ENCODE data around the gene CLOCK. TPM values are rescaled to one million over a fixed set of nuclear protein-coding genes. Genes with fewer than 3 reads are reported as not detected.
A peak's percentile ranks its signal among the peaks of the same experiment; 100 is the strongest.

CLOCK gene
- total RNA-seq, 1 donor from 2014 or later, result 34.4 TPM

GRCh38 chr4:55545151-55545550, 1.6 kb downstream of the CLOCK start:
- Histone ChIP-seq H3K4me3 (peak overlapping the region; percentile 82 to 93), H3K9me3 (no peaks in the 10 kb centered on the region), H3K36me3 (no peaks in the 10 kb centered on the region), H3K27ac (peak overlapping the region; percentile 99), H3K4me1 (peaks cover 22% of the 10 kb centered on the region), H3K27me3 (no peaks in the 10 kb centered on the region)
- intact Hi-C loops (cut with DNase I), result no loop called here
- TF ChIP-seq, protein P1, sequence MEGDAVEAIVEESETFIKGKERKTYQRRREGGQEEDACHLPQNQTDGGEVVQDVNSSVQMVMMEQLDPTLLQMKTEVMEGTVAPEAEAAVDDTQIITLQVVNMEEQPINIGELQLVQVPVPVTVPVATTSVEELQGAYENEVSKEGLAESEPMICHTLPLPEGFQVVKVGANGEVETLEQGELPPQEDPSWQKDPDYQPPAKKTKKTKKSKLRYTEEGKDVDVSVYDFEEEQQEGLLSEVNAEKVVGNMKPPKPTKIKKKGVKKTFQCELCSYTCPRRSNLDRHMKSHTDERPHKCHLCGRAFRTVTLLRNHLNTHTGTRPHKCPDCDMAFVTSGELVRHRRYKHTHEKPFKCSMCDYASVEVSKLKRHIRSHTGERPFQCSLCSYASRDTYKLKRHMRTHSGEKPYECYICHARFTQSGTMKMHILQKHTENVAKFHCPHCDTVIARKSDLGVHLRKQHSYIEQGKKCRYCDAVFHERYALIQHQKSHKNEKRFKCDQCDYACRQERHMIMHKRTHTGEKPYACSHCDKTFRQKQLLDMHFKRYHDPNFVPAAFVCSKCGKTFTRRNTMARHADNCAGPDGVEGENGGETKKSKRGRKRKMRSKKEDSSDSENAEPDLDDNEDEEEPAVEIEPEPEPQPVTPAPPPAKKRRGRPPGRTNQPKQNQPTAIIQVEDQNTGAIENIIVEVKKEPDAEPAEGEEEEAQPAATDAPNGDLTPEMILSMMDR (IDR thresholded peaks at IDR 0.05), result no peak
- TF ChIP-seq POLR2AphosphoS5 (IDR thresholded peaks at IDR 0.05; ENCODE audit: insufficient read depth in 1 of 2, low read depth in 1 of 2) (no peak), POLR2A (IDR thresholded peaks at IDR 0.05) (no peak)
- no peak for DNase-seq (ENCODE audit: extremely low spot score in 2 of 2)

- TF ChIP-seq POLR2AphosphoS5 (IDR thresholded peaks at IDR 0.05; ENCODE audit: insufficient read depth in 1 of 2, low read depth in 1 of 2) (no peak), POLR2A (IDR thresholded peaks at IDR 0.05) (no peak)
- TF ChIP-seq, protein P1 (IDR thresholded peaks at IDR 0.05), result no peak
Observed at GRCh38 chr4:55543858-55544257, 2.9 kb downstream of the CLOCK start.

GRCh38 chr4:55540271-55540670, 6.4 kb downstream of the CLOCK start:
- no peak for TF ChIP-seq POLR2A (IDR thresholded peaks at IDR 0.05)
- TF ChIP-seq POLR2AphosphoS5 (IDR thresholded peaks at IDR 0.05; ENCODE audit: insufficient read depth in 1 of 2, low read depth in 1 of 2), result no peak
- TF ChIP-seq, protein P1 (IDR thresholded peaks at IDR 0.05), result no peak
- no peak overlapping the region for H3K4me3 ChIP-seq
- intact Hi-C loops (cut with DNase I), result no loop called here
- H3K36me3 ChIP-seq, result no peaks in the 10 kb centered on the region
- no peaks in the 10 kb centered on the region for H3K9me3 ChIP-seq
- DNase-seq (ENCODE audit: extremely low spot score in 2 of 2), result no peak
- no peaks in the 10 kb centered on the region for H3K27me3 ChIP-seq
- H3K27ac ChIP-seq, result no peak overlapping the region
- H3K4me1 ChIP-seq, result peaks cover 14% of the 10 kb centered on the region

More at GRCh38 chr4:55543858-55544257, 2.9 kb downstream of the CLOCK start:
- H3K27me3 ChIP-seq, result no peaks in the 10 kb centered on the region
- H3K27ac ChIP-seq, result no peak overlapping the region
- no peak overlapping the region for H3K4me3 ChIP-seq
- peaks cover 22% of the 10 kb centered on the region for H3K4me1 ChIP-seq
- H3K9me3 ChIP-seq, result no peaks in the 10 kb centered on the region
- no peak for DNase-seq (ENCODE audit: extremely low spot score in 2 of 2)
- intact Hi-C loops (cut with DNase I), result no loop called here
- H3K36me3 ChIP-seq, result no peaks in the 10 kb centered on the region

DNA sequence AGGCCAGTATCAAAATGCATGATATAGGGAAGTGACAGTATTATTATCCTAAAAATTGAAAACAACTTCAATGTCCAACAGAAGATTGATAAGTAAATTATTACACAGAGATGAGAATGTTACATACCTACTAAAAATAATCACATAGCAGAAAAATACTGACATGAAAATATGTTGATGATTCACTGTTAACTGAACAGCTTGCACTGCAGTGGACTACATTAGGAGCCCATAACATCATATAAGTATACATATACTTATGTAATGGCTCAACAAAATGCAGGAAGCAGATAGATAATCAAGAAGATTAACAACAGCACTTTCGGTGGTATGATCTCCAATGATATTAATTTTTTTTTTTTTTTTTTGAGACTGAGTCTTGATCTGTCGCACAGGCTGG, 7.1 kb downstream of the CLOCK start:
- H3K9me3 ChIP-seq, result no peaks in the 10 kb centered on the region
- no peak for DNase-seq (ENCODE audit: extremely low spot score in 2 of 2)
- H3K27me3 ChIP-seq, result no peaks in the 10 kb centered on the region
- H3K4me1 ChIP-seq, result peaks cover 8% of the 10 kb centered on the region
- no peak overlapping the region for H3K4me3 ChIP-seq
- TF ChIP-seq POLR2AphosphoS5 (IDR thresholded peaks at IDR 0.05; ENCODE audit: insufficient read depth in 1 of 2, low read depth in 1 of 2), result no peak
- TF ChIP-seq, protein P1 (IDR thresholded peaks at IDR 0.05), result no peak
- no peak for TF ChIP-seq POLR2A (IDR thresholded peaks at IDR 0.05)
- no peaks in the 10 kb centered on the region for H3K36me3 ChIP-seq
- no peak overlapping the region for H3K27ac ChIP-seq
- intact Hi-C loops (cut with DNase I), result no loop called here

GRCh38 chr4:55538531-55538930, 8.2 kb downstream of the CLOCK start:
- H3K4me3 ChIP-seq, result no peak overlapping the region
- intact Hi-C loops (cut with DNase I), result no loop called here
- H3K27me3 ChIP-seq, result no peaks in the 10 kb centered on the region
- no peak overlapping the region for H3K27ac ChIP-seq
- TF ChIP-seq POLR2AphosphoS5 (IDR thresholded peaks at IDR 0.05; ENCODE audit: insufficient read depth in 1 of 2, low read depth in 1 of 2) (no peak), POLR2A (IDR thresholded peaks at IDR 0.05) (no peak)
- TF ChIP-seq, protein P1 (IDR thresholded peaks at IDR 0.05), result no peak
- no peak for DNase-seq (ENCODE audit: extremely low spot score in 2 of 2)
- no peaks in the 10 kb centered on the region for H3K4me1 ChIP-seq
- H3K36me3 ChIP-seq, result no peaks in the 10 kb centered on the region
- H3K9me3 ChIP-seq, result no peaks in the 10 kb centered on the region
